GM19043 (cell line): ENCODE data around the gene OTOG.

Source experiments
- ATAC-seq: cut with Tn5 transposase; IDR thresholded peaks from one replicate; pipeline ENCODE4 v1.9.1; 2021; ENCODE audit warnings: low read depth; ENCODE audit not compliant: unreplicated experiment

OTOG gene

GRCh38 chr11:17538731-17539130 lies 8.3 kb upstream of the OTOG start:
- no peak for ATAC-seq

- ATAC-seq: no peak
These were observed 6.3 kb upstream of the OTOG start for GRCh38 chr11:17540807-17541206.

GRCh38 chr11:17541330-17541885 lies 5.7 kb upstream of the OTOG start:
- no peak for ATAC-seq

- no peak for ATAC-seq
These were observed 4.8 kb upstream of the OTOG start for GRCh38 chr11:17542249-17542648.

- no peak for ATAC-seq
These were observed 4.0 kb upstream of the OTOG start for GRCh38 chr11:17543041-17543440.

GRCh38 chr11:17543574-17544180 lies 3.4 kb upstream of the OTOG start:
- no peak for ATAC-seq

- no peak for ATAC-seq
These were observed 2.9 kb upstream of the OTOG start, which contains the start of gene USH1C for GRCh38 chr11:17544181-17544622. Gene USH1C (minus strand): TSS chr11:17544416. CDS start chr11:17544307, 109 bp downstream.

GRCh38 chr11:17546240-17546639 lies 819 bp upstream of the OTOG start:
- no peak for ATAC-seq

- no peak for ATAC-seq
These were observed 873 bp downstream of the OTOG start for GRCh38 chr11:17547932-17548331.

- no peak for ATAC-seq
These were observed 1.4 kb downstream of the OTOG start for GRCh38 chr11:17548444-17548843.

- no peak for ATAC-seq
These were observed 3.6 kb downstream of the OTOG start for GRCh38 chr11:17550450-17551346.

- no peak for ATAC-seq
These were observed 4.4 kb downstream of the OTOG start for GRCh38 chr11:17551347-17552040.

GRCh38 chr11:17552041-17552355 lies 4.9 kb downstream of the OTOG start:
- ATAC-seq: no peak

- no peak for ATAC-seq
These were observed 5.6 kb downstream of the OTOG start for GRCh38 chr11:17552392-17553248.

GRCh38 chr11:17553249-17553546 lies 6.1 kb downstream of the OTOG start:
- ATAC-seq: no peak

GRCh38 chr11:17554487-17554886 lies 7.4 kb downstream of the OTOG start:
- no peak for ATAC-seq

GRCh38 chr11:17556999-17557398 lies 9.9 kb downstream of the OTOG start:
- no peak for ATAC-seq

- ATAC-seq: no peak
These were observed 11.1 kb downstream of the OTOG start for GRCh38 chr11:17558025-17558780.

- no peak for ATAC-seq
These were observed 11.9 kb downstream of the OTOG start for GRCh38 chr11:17558916-17559315.
